Testis (tissue), 2 donors: ENCODE measurements around the gene NR1H4.

ENCODE experiments used
- POLR2A ChIP-seq: fragments of 450-650 bp; IDR thresholded peaks from one replicate; pipeline ENCODE4 v1.6.1; 2017; ENCODE audit warnings: antibody characterized with exemption, mild to moderate bottlenecking, moderate library complexity
- TF ChIP-seq, protein P1 (sequence below), 3 experiments: fragments of 450-650 bp in 2 of 3; fragments of 200-600 bp in 1 of 3; sonication (generic) in 1 of 3; IDR thresholded peaks; one replicate each; pipeline ENCODE4 v1.5.1; 2016 to 2019; ENCODE audit warnings: antibody characterized with exemption in 3 of 3, mild to moderate bottlenecking in 2 of 3, moderate library complexity in 1 of 3

GRCh38 chr12:100494026-100494425 is 20.4 kb downstream of the NR1H4 start:
- TF ChIP-seq, protein P1, sequence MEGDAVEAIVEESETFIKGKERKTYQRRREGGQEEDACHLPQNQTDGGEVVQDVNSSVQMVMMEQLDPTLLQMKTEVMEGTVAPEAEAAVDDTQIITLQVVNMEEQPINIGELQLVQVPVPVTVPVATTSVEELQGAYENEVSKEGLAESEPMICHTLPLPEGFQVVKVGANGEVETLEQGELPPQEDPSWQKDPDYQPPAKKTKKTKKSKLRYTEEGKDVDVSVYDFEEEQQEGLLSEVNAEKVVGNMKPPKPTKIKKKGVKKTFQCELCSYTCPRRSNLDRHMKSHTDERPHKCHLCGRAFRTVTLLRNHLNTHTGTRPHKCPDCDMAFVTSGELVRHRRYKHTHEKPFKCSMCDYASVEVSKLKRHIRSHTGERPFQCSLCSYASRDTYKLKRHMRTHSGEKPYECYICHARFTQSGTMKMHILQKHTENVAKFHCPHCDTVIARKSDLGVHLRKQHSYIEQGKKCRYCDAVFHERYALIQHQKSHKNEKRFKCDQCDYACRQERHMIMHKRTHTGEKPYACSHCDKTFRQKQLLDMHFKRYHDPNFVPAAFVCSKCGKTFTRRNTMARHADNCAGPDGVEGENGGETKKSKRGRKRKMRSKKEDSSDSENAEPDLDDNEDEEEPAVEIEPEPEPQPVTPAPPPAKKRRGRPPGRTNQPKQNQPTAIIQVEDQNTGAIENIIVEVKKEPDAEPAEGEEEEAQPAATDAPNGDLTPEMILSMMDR (IDR thresholded peaks at IDR 0.05) = no peak
- TF ChIP-seq POLR2A = no peak
